WTC11 (cell line): ENCODE data around the gene RHBDD3. TPM values are rescaled to one million over a fixed set of nuclear protein-coding genes. Genes with fewer than 3 reads are reported as not detected.
"Not testable (repeated sequence)": the region's sequence is repeated elsewhere in the genome, so short reads cannot be mapped to it uniquely, and the experiment has no call there.

ENCODE experiments used
- ATAC-seq: fragments of 200-7000 bp; cut with Tn5 transposase; 2 replicates; pipeline ENCODE4 v1.10.0; 2021; ENCODE audit warnings: mild to moderate bottlenecking, moderate library complexity
- CTCF ChIA-PET: fragments of 300-600 bp; sonication (Branson Sonifier 250); formaldehyde crosslinking; loops from one replicate; lab custom pipeline; 2021; ENCODE audit warnings: antibody characterized with exemption; lab: Charles Lee
- POLR2A ChIA-PET: fragments of 350-600 bp; sonication (Branson Sonifier 250); formaldehyde crosslinking; loops from one replicate; lab custom pipeline; 2021; ENCODE audit warnings: antibody characterized with exemption; lab: Charles Lee
- DNase-seq: peaks from one replicate; pipeline ENCODE4 v3.0.0; 2021; ENCODE audit warnings: low spot score
- H3K27ac Mint-ChIP-seq: 2 replicates; pipeline ENCODE4 v1.8.0; 2021; ENCODE audit warnings: mixed read lengths
- H3K27me3 Mint-ChIP-seq: 2 replicates; pipeline ENCODE4 v1.8.0; 2021; ENCODE audit warnings: low read depth, mild to moderate bottlenecking, moderate library complexity, mixed read lengths
- H3K36me3 Mint-ChIP-seq: 2 replicates; pipeline ENCODE4 v1.8.0; 2021; ENCODE audit warnings: mixed read lengths
- H3K4me1 Mint-ChIP-seq: 2 replicates; pipeline ENCODE4 v1.8.0; 2022; ENCODE audit warnings: mixed read lengths
- H3K4me3 Mint-ChIP-seq: 2 replicates; pipeline ENCODE4 v1.8.0; 2021; ENCODE audit warnings: mild to moderate bottlenecking, moderate library complexity, mixed read lengths
- H3K9me3 Mint-ChIP-seq: 2 replicates; pipeline ENCODE4 v1.8.0; 2021; ENCODE audit warnings: mixed read lengths
- ATF3 ChIP-seq: sonication (generic); formaldehyde crosslinking; conservative IDR thresholded peaks from 2 replicates; pipeline ENCODE4 v1.8.1; 2022; ENCODE audit warnings: mild to moderate bottlenecking, missing genetic modification reagents
- CDX4 ChIP-seq: fragments of 250-450 bp; sonication (Bioruptor Pico); IDR thresholded peaks from 2 replicates; pipeline ENCODE4 v1.9.0; 2021; ENCODE audit warnings: moderate library complexity, mild to moderate bottlenecking, inconsistent platforms, borderline replicate concordance
- ETV6 ChIP-seq: sonication (generic); formaldehyde crosslinking; IDR thresholded peaks from 2 replicates; pipeline ENCODE4 v1.8.1; 2022; ENCODE audit warnings: mild to moderate bottlenecking, missing genetic modification reagents
- FOXK1 ChIP-seq: sonication (generic); formaldehyde crosslinking; IDR thresholded peaks from 2 replicates; pipeline ENCODE4 v1.8.0; 2022; ENCODE audit warnings: mild to moderate bottlenecking, moderate library complexity, missing genetic modification reagents
- GTF2I ChIP-seq: fragments of 250-450 bp; sonication (Bioruptor Pico); conservative IDR thresholded peaks from 2 replicates; pipeline ENCODE4 v1.4.0; 2021; ENCODE audit warnings: mild to moderate bottlenecking
- JAZF1 ChIP-seq: fragments of 250-450 bp; sonication (Bioruptor Pico); IDR thresholded peaks from 2 replicates; pipeline ENCODE4 v1.9.0; 2021; ENCODE audit warnings: moderate library complexity, mild to moderate bottlenecking, inconsistent platforms
- KAT7 ChIP-seq: sonication (generic); formaldehyde crosslinking; IDR thresholded peaks from 2 replicates; pipeline ENCODE4 v1.8.1; 2023; ENCODE audit warnings: missing genetic modification reagents, mild to moderate bottlenecking, borderline replicate concordance
- OVOL2 ChIP-seq: fragments of 250-450 bp; sonication (Bioruptor Pico); IDR thresholded peaks from 2 replicates; pipeline ENCODE4 v1.9.0; 2021; ENCODE audit warnings: mild to moderate bottlenecking, borderline replicate concordance
- SMAD3 ChIP-seq: sonication (generic); formaldehyde crosslinking; IDR thresholded peaks from 2 replicates; pipeline ENCODE4 v1.8.0; 2022; ENCODE audit warnings: missing genetic modification reagents, mild to moderate bottlenecking, borderline replicate concordance
- SMAD4 ChIP-seq: sonication (generic); formaldehyde crosslinking; IDR thresholded peaks from 2 replicates; pipeline ENCODE4 v1.8.0; 2022; ENCODE audit warnings: mild to moderate bottlenecking, missing genetic modification reagents
- ZBTB21 ChIP-seq: sonication (generic); formaldehyde crosslinking; IDR thresholded peaks from 2 replicates; pipeline ENCODE4 v1.8.1; 2023; ENCODE audit warnings: mild to moderate bottlenecking, missing genetic modification reagents, borderline replicate concordance
- ZNF121 ChIP-seq: sonication (generic); formaldehyde crosslinking; IDR thresholded peaks from 2 replicates; pipeline ENCODE4 v1.8.0; 2023; ENCODE audit warnings: missing genetic modification reagents
- ZNF138 ChIP-seq: sonication (generic); formaldehyde crosslinking; conservative IDR thresholded peaks from 2 replicates; pipeline ENCODE4 v1.8.1; 2022; ENCODE audit warnings: mild to moderate bottlenecking, moderate library complexity, missing genetic modification reagents
- ZNF219 ChIP-seq: sonication (generic); formaldehyde crosslinking; IDR thresholded peaks from 2 replicates; pipeline ENCODE4 v1.8.0; 2023; ENCODE audit warnings: missing genetic modification reagents, mild to moderate bottlenecking, borderline replicate concordance
- ZNF263 ChIP-seq: sonication (generic); formaldehyde crosslinking; IDR thresholded peaks from 2 replicates; pipeline ENCODE4 v1.8.1; 2022; ENCODE audit warnings: low read depth, mild to moderate bottlenecking, moderate library complexity, missing genetic modification reagents
- ZNF425 ChIP-seq: fragments of 250-450 bp; sonication (Bioruptor Pico); conservative IDR thresholded peaks from 2 replicates; pipeline ENCODE4 v1.9.0; 2021; ENCODE audit warnings: mild to moderate bottlenecking
- ZNF532 ChIP-seq: fragments of 250-450 bp; sonication (Bioruptor Pico); IDR thresholded peaks from 2 replicates; pipeline ENCODE4 v1.9.0; 2021; ENCODE audit warnings: mild to moderate bottlenecking, borderline replicate concordance
- ZSCAN18 ChIP-seq: fragments of 250-450 bp; sonication (Bioruptor Pico); IDR thresholded peaks from 2 replicates; pipeline ENCODE4 v2.1.2; 2022; ENCODE audit warnings: mild to moderate bottlenecking, moderate library complexity
- total RNA-seq: library from RNA; stranded (reverse); gene quantifications from 3 replicates; pipeline ENCODE4 v1.2.3, GENCODE V29; 2021

The RHBDD3 gene
- total RNA-seq, 1 experiment from 2014 or later = 77.9 TPM

GRCh38 chr22:29219409-29219782 lies 48.4 kb downstream of the RHBDD3 start:
- ATAC-seq, H3K36me3 Mint-ChIP-seq, H3K4me3 Mint-ChIP-seq, H3K27me3 Mint-ChIP-seq, POLR2A ChIA-PET, H3K9me3 Mint-ChIP-seq, DNase-seq, H3K27ac Mint-ChIP-seq: not testable (repeated sequence)
- peaks cover 26% of the 10 kb centered on the region for H3K4me1 Mint-ChIP-seq
- CTCF ChIA-PET = interaction anchor here (1.1 to 2.0 kb wide), 4 partner anchors 16 to 65 kb away, joined by 3 to 15 read pairs (median 4); no protein-coding TSS in a partner anchor
- peak; percentile 85 for TF ChIP-seq ZNF121 (CRISPR knock-in tag)

- Mint-ChIP-seq H3K4me1 (peaks cover 26% of the 10 kb centered on the region), H3K36me3 (no peaks in the 10 kb centered on the region), H3K9me3 (no peaks in the 10 kb centered on the region), H3K27me3 (no peaks in the 10 kb centered on the region), H3K4me3 (no peak overlapping the region), H3K27ac (no peak overlapping the region)
- CTCF ChIA-PET = interaction anchor here (1.1 to 3.0 kb wide), 4 partner anchors 16 to 65 kb away, joined by 3 to 13 read pairs (median 4); no protein-coding TSS in a partner anchor
- POLR2A ChIA-PET = no interaction called here
- DNase-seq = no peak
- no peak for ATAC-seq
- TF ChIP-seq KAT7 (no peak), SMAD4 (CRISPR knock-in tag) (no peak), ETV6 (CRISPR knock-in tag) (no peak), ZNF138 (no peak), ATF3 (no peak), ZNF425 (no peak), OVOL2 (CRISPR knock-in tag) (no peak), ZBTB21 (CRISPR knock-in tag) (no peak), ZNF532 (CRISPR knock-in tag) (no peak)
These were observed 48.9 kb downstream of the RHBDD3 start for GRCh38 chr22:29218758-29219408.

- no peak for DNase-seq
- no peak overlapping the region for H3K4me3 Mint-ChIP-seq
- H3K36me3 Mint-ChIP-seq = no peaks in the 10 kb centered on the region
- ChIA-PET POLR2A (no interaction called here), CTCF (interaction anchor here (1.3 to 3.0 kb wide), 3 partner anchors 15 to 64 kb away, joined by 3 to 13 read pairs (median 4); no protein-coding TSS in a partner anchor)
- H3K4me1 Mint-ChIP-seq = peaks cover 26% of the 10 kb centered on the region
- no peak for ATAC-seq
- H3K27me3 Mint-ChIP-seq = no peaks in the 10 kb centered on the region
- H3K9me3 Mint-ChIP-seq = no peaks in the 10 kb centered on the region
- peak overlapping the region; percentile 65; the same call in 1 of the 2 replicates for H3K27ac Mint-ChIP-seq
- TF ChIP-seq JAZF1 (CRISPR knock-in tag) (no peak), ZNF219 (CRISPR knock-in tag) (no peak), ZNF263 (CRISPR knock-in tag) (no peak), ZNF425 (no peak), GTF2I (no peak), FOXK1 (CRISPR knock-in tag) (no peak), ZSCAN18 (CRISPR knock-in tag) (no peak), CDX4 (CRISPR knock-in tag) (no peak), SMAD3 (no peak)
These were observed 49.7 kb downstream of the RHBDD3 start for GRCh38 chr22:29217827-29218757.
